SH-SY5Y (cell line): Measurements from ENCODE around the gene ENTREP1.

Experiments used
- GATA2 ChIP-seq: IDR thresholded peaks from 2 replicates; pipeline ENCODE4 v1.6.1; 2011; ENCODE audit warnings: mild to moderate bottlenecking, low read depth, low read length
- GATA3 ChIP-seq: IDR thresholded peaks from 2 replicates; pipeline ENCODE4 v1.6.1; 2011; ENCODE audit warnings: low read depth, mild to moderate bottlenecking, low read length, moderate library complexity

DNA sequence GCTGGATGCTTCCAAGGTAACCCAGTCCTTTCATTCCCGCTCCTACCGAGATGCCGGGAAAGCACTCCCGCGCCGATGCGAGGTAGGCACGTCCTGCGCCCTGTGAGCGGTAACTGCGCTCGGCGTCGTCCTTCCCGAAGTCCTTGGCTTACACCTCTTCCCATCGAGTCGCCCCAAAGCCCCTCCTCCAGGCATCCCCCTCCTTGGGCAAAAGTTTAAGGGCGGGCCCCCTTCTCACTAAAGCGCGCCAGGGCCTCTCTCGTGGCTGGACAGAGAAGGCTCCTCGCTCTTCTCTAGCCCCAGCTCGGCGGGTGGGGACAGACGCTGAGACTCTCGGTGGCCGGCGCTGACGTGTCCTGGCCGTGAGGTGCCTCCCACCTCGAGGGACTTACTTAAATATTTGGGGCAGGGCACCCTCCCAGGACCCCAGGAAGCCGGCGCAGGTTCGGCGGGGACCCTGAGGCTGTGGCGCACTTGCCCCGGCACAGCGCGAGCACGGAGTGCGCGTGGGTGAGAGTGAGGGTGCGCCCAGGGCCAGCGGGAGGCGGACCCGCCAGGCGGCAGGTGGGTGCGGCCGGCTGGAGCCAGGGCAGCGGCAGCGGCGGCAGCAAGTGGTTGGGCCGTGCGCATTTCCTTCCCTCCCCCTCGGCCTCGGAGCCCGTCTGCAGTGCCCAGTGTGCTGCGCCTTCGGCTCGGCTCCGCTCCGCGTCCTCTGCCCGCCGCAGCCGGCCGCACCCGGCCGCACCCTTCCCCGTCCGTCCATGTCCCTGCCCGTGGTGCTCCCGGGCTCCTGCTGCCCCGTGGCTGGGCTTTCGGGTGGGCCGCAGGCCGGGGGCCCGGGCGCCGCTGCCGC, at the start of gene ENTREP1:
- no peak for TF ChIP-seq GATA3
- TF ChIP-seq GATA2, result no peak
